Motor neuron (in vitro differentiated cells): ENCODE measurements around the gene ROBO2. TPM values are rescaled to one million over a fixed set of nuclear protein-coding genes. Genes with fewer than 3 reads are reported as not detected.

Experiments
- ATAC-seq, 8 experiments: fragments of 200-7000 bp; cut with Tn5 transposase; replicated peaks in 6 of 8; 2 replicates each; pipeline ENCODE4 v1.8.0; 2021; ENCODE audit warnings: mild to moderate bottlenecking in 8 of 8, moderate library complexity in 8 of 8
- H3K27ac ChIP-seq, 2 donors: fragments of 250-450 bp; sonication (Bioruptor Pico); 2 replicates each; pipeline ENCODE4 v1.9.0; 2021; ENCODE audit warnings: antibody characterized with exemption in 2 of 2, mild to moderate bottlenecking in 2 of 2, moderate library complexity in 1 of 2
- H3K4me1 ChIP-seq, 2 donors: fragments of 250-450 bp; sonication (Bioruptor Pico); replicated peaks in 1 of 2; 2 replicates each; pipeline ENCODE4 v1.6.1; 2021; ENCODE audit warnings: antibody characterized with exemption in 2 of 2, mild to moderate bottlenecking in 2 of 2, moderate library complexity in 1 of 2
- H3K4me3 ChIP-seq, 5 donors: fragments of 250-450 bp; sonication (Bioruptor Pico); 2 replicates each; pipeline ENCODE4 v1.9.0; 2021; ENCODE audit warnings: antibody characterized with exemption in 5 of 5, mild to moderate bottlenecking in 5 of 5, moderate library complexity in 4 of 5
- WGBS, 10 experiments: fragments of 450-650 bp; shearing (Covaris generic); methylation state at CpG; one replicate each; pipeline ENCODE4 v1.0.0; 2022; 5-methylcytosine and 5-hydroxymethylcytosine counted together
- in situ Hi-C, 9 experiments: fragments of 400-800 bp; cut with MboI; loops; one replicate each; pipeline ENCODE4 v1.15.0; 2021; ENCODE audit warnings: low sequenced_read_pairs in 9 of 9, low pct_unique_long_range_greater_than_20kb in 2 of 9; ENCODE audit not compliant: unreplicated experiment in 9 of 9
- total RNA-seq, 8 experiments: library from RNA; unstranded; fragments of 300-600 nt; gene quantifications; 2 replicates each; pipeline versions ENCODE4 v1.2.3 to v1.2.4, GENCODE V29; 2022

The ROBO2 gene
- total RNA-seq, 8 experiments from 2014 or later: 28.3 to 127 (median 41.2) TPM

DNA sequence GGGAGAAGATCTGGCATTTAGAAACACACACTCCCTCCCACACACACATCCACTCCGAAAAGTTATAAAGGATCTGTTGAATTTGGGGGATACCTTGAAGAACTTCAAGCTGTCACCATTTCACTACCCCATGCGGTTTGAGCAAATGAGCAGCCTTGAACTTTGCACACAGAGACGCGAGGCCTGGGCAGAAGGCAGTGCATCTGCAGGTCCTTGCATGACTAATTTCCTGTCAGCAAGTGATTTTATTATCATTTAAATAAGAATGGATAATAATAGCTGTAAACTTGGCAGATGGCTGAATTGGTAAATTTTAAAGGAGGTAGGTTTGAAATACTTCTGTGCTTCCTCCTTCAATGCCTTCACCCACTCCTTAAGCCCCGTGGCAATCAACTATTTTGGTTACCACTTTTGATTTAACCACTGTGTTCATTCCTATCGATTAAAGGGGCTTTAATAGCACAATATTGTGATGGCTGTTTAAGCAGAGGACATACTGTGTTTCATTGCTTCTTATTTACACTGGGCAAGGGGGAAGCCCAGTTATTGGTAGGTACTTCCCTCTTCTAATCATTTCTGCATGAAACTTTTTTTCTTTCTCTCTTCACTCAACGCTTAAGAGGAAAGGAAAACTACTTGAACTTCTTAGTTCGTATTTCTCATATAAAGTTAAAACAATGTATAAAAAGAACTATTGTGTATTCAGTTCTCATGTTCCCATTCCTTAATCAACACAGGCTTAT, 108.1 kb downstream of the ROBO2 start:
- ATAC-seq: peak; percentile 11 to 68 (median 53)
- 15 to 69% (median 39%) methylated on average over 2 to 8 of the region's 8 CpGs for WGBS, 10 experiments
- in situ Hi-C loops: no loop called here
- peaks cover 30 to 31% of the 10 kb centered on the region in 2 donors for H3K4me1 ChIP-seq
- H3K27ac ChIP-seq: no peak overlapping the region
- H3K4me3 ChIP-seq: no peak overlapping the region

DNA sequence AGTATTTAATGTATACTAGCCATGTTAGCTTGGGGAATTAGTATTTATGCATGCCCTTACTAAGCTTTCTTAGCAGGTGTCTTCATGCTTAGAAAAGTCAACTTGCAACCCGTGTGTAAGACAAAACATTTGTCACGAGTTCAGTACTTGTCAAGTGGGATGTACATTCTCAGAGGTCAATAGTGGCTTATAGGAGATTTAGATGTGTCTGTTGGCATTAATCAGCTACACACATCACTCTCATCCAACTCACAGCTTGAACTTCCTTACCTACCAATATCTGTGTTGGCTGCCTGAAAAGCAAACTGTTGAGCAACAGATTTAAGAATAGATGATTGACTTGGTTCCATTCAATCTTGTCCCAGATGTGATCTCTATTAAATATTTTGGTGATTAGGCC, 109.5 kb downstream of the ROBO2 start:
- in situ Hi-C loops: no loop called here
- H3K4me3 ChIP-seq: no peak overlapping the region
- H3K27ac ChIP-seq: no peak overlapping the region
- H3K4me1 ChIP-seq: peaks cover 30 to 31% of the 10 kb centered on the region in 2 donors
- ATAC-seq: no peak
- WGBS, 10 experiments: 20 to 80% (median 70%) methylated on average over 1 to 2 of the region's 2 CpGs; no CpG with 5 or more reads in 2 of the 10 experiments

DNA sequence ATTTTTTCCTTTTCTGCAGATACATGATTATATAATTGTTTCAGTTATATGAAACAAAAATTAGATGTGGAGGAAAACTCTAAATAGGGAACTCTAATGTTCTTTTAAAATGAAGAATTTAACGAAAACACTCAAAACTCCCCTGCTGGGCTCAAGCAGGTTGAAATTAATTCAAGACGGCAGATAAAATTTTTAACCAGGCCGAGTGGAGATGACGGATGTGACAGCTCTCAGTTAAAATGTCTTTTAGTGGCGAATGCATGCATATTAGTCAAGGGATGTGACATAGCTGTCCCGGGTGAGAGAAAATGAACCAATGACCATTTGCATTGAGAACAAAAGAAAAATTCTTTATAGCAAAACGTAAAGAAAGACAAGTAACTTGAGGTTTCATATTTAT, 110.1 kb downstream of the ROBO2 start:
- in situ Hi-C loops: no loop called here
- WGBS, 10 experiments: 39 to 95% (median 54%) methylated on average over 3 to 7 of the region's 7 CpGs
- peaks cover 30 to 31% of the 10 kb centered on the region in 2 donors for H3K4me1 ChIP-seq
- ATAC-seq: no peak
- no peak overlapping the region for H3K4me3 ChIP-seq
- H3K27ac ChIP-seq: no peak overlapping the region

DNA sequence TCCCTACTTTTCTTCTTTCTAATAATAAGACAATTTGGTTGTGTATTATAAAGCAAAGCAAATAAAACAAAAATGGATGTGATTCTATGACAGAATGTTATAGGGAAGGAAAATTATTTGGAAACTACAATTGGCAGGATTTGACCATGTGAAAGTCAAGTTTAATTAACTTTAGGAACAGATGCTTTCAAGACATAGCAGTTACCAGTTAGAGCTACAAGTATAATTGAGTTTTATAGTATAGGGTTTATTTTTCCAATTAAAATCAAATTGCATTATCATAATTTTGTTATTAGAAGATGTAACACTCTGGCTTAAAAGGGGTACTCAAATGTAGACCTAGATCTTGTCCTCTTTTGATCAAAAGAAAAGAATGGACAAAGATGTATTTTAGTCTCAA, 110.9 kb downstream of the ROBO2 start:
- Histone ChIP-seq H3K4me3 (no peak overlapping the region), H3K4me1 (peaks cover 28% of the 10 kb centered on the region in 2 donors), H3K27ac (no peak overlapping the region)
- in situ Hi-C loops: no loop called here
- no peak for ATAC-seq

DNA sequence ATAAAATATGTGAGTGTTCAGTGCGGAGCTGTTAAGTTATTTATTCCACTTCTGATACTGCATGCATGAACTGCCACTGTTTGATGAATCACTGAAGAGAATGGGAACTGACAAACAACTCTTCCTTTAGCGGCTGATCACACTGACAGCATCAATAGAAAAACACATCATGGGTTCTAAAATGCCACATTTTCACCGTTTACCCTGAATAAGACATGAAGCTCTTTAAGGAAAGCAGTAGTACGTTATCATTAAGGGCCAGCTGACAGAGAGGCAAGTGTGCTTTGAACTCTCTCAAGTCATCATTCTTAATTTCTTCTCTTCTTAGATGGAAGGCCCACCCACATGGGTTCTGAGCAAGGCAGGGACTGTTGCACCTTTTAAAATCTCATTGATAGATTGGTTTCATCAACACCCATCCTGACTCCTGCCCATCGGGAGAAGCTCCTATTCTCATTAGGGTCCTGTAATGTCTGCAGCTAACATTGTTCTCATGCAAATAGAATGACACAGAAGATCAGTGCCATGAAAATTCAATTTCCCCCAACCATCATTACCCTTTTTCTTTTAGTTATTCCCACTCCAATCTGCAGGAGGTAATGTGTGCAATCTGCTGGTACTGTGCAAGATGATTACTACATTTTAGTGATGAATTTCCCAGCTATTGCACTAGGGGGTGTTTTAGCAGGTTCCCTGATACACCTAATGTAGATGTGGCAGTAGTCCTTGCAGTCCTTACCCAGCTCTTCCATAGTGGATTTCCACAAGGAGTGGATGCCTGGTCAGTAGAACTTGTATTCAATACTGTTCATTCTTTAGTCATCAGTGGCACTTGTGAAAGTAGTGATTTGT, 119.1 kb downstream of the ROBO2 start:
- Histone ChIP-seq H3K4me1 (peaks cover 9 to 17% of the 10 kb centered on the region in 2 donors), H3K4me3 (no peak overlapping the region), H3K27ac (no peak overlapping the region)
- in situ Hi-C loops: no loop called here
- WGBS, 10 experiments: 0 to 74% (median 18%) methylated on average over 1 to 5 of the region's 5 CpGs; no CpG with 5 or more reads in 2 of the 10 experiments
- peak in 7 of 8 experiments; percentile 22 to 89 (median 85) for ATAC-seq

DNA sequence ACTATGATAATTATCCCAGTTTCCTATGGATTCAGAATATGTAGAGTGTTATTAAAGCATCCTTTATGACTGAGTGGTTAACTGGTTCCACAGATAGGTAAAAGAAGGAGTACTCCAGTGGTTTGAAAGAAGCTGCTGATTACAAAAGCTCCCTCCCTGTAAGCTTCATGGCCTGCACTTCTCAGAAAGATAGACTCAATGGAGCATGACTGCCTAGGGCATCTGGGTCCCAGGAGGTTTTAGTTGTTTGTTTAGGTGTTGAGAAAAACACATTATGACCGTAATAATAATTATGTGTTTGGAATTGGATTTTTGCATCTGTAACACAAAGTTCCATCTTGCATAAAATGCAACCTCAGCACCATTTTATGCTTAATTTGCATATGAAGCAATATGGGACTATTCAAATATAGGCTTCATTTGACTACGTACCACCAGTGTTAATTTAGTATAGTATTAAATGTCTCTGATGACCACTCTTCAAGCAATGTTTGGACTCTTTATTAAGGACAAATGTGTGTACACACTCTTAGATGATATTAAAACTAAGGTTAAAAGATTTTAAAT, 121.1 kb downstream of the ROBO2 start:
- in situ Hi-C loops: no loop called here
- H3K4me1 ChIP-seq: peaks cover 9 to 17% of the 10 kb centered on the region in 2 donors
- WGBS, 10 experiments: 6 to 100% (median 92%) methylated on average over 1 to 2 of the region's 2 CpGs; no CpG with 5 or more reads in 1 of the 10 experiments
- H3K4me3 ChIP-seq: no peak overlapping the region
- ATAC-seq: peak in 1 of 8 experiments; percentile 88
- H3K27ac ChIP-seq: no peak overlapping the region

DNA sequence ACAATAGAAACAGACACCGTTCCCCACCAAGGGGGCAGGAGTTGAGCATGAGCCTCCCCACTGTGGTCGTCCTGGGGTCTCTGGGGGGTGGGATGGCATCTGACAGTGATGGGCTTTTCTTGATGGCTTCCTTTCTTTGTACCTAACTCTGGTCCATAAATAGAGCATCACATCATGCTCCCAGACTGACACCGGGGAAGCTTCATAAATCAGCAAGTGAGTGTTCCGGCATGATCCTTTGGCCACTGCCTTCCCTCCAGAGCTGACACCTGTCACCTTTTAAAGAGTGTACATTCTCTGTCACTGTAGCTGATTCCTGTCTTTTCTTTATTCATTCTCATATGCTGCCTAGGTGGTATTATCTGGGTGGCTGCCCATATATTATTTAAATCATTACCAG, 129.9 kb downstream of the ROBO2 start:
- peak in 5 of 8 experiments; percentile 30 to 81 (median 61) for ATAC-seq
- Histone ChIP-seq H3K27ac (no peak overlapping the region), H3K4me3 (no peak overlapping the region), H3K4me1 (peaks cover 5 to 8% of the 10 kb centered on the region in 2 donors)
- WGBS, 10 experiments: 50 to 95% (median 65%) methylated on average over 1 to 4 of the region's 4 CpGs; no CpG with 5 or more reads in 2 of the 10 experiments
- in situ Hi-C loops: no loop called here

DNA sequence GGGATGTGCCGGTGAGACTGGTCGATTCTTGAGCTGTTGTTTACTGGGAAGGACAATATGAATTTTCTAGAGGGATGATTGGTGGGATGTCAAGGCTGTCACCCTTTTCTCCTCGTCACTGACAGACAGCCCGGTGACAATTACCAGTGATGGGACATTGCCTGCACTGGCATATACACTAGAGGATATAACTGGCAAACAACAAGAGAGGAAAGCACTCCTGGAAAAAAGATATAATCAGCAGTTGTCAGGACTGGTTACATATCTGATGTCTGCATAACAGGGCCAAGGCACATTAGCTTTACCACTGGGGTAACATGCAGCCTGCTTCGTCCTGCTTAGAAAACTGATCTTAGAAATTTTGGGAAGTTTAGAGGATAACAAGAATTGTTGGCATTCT, 131.1 kb downstream of the ROBO2 start:
- in situ Hi-C loops: no loop called here
- H3K27ac ChIP-seq: no peak overlapping the region

DNA sequence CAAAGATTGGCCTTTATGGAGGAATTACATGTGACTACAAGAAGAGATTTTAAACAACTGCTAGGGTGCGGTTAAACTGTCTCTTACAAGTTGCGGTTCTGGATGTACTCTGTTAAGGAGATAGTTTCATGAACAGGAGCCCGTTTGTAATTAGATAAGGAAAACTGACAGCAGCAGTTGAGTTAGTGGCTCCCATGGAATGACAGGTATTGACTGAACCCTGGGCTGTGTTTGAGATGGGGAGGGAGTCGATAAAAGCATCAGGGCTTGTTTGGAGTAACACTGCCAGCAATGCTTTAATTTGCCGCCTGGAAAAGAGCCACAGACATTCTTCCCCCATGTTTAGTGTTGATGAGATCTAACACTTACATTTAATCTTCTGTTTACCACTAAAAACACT, 139.9 kb downstream of the ROBO2 start:
- in situ Hi-C loops: no loop called here
- H3K27ac ChIP-seq: no peak overlapping the region
- WGBS, 10 experiments: 44 to 100% (median 73%) methylated on average over 2 to 5 of the region's 5 CpGs
- no peak overlapping the region for H3K4me3 ChIP-seq
- H3K4me1 ChIP-seq: peaks cover 6% of the 10 kb centered on the region in 2 donors
- no peak for ATAC-seq

More for the DNA sequence above, 131.1 kb downstream of the ROBO2 start:
- H3K4me3 ChIP-seq: no peak overlapping the region
- 24 to 100% (median 74%) methylated on average over 1 to 5 of the region's 5 CpGs; no CpG with 5 or more reads in 1 of the 10 experiments for WGBS, 10 experiments
- ATAC-seq: no peak
- peaks cover 5 to 8% of the 10 kb centered on the region in 2 donors for H3K4me1 ChIP-seq

DNA sequence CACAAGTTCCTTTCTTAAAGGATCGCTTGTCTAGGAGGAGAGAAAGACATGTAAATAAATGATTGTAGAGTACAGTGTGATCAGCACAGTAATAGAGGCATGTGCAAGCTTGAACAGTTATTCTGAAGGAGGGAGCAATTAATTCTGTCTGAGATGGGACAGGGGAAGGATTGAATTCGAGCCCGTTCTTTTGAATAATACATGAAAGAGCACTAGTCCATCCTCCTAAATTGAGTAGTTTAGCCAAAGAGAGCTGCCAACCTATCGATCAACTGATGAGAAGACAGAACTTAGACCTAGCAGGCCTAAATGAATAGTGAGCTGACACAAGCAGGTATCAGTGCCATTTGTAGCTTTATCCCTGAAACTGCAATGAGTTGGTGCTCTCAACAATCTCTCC, 142.4 kb downstream of the ROBO2 start:
- WGBS, 10 experiments: 50 to 96% (median 80%) methylated on average over 1 to 4 of the region's 4 CpGs; no CpG with 5 or more reads in 1 of the 10 experiments
- peaks cover 6% of the 10 kb centered on the region in 2 donors for H3K4me1 ChIP-seq
- no peak overlapping the region for H3K27ac ChIP-seq
- no peak overlapping the region for H3K4me3 ChIP-seq
- in situ Hi-C loops: no loop called here
- no peak for ATAC-seq

DNA sequence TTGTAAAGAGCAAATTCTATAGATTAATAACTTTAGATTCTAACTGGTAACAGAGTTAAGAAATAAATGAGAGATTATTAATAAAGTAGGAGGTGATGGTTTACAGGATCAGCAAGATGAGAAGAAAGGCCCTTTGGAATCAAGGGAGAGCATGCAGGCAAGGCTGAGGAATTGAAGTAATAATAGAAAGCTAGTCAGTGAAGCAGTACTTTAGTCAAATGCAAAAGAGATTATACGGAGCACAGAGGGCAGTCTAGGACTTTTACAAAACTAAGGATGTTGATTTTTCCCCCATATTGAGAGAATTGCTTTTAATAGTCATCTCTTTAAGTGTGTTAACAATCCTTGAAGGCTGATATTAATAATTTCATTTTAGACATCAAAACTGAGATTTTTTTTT, 146.4 kb downstream of the ROBO2 start:
- Histone ChIP-seq H3K4me1 (peaks cover 6 to 12% of the 10 kb centered on the region in 2 donors), H3K27ac (no peak overlapping the region), H3K4me3 (no peak overlapping the region)
- WGBS, 10 experiments: 8 to 67% (median 45%) methylated on average over 1 of the region's 1 CpG; no CpG with 5 or more reads in 1 of the 10 experiments
- in situ Hi-C loops: no loop called here
- ATAC-seq: peak in 1 of 8 experiments; percentile 23

DNA sequence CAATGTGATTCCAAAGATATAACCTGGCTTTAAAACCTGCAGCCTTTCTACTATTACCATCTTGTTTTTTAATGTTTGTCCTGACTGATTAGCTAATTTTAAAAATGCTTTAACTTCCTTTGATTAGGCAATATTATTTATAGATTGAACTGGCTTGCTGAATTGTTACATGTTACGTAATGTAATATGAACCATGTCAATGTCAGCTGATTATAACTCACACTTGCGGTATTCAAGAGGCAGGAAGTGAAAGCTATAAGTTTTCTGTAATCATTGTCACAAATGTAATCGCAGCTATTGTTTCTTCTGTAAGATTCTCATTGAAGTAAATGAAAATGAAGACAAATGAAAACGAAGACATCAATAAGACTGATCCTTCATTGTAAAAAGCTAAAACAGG, 146.8 kb downstream of the ROBO2 start:
- Histone ChIP-seq H3K27ac (no peak overlapping the region), H3K4me3 (no peak overlapping the region), H3K4me1 (peaks cover 7 to 16% of the 10 kb centered on the region in 2 donors)
- in situ Hi-C loops: no loop called here
- WGBS, 10 experiments: 15 to 79% (median 61%) methylated on average over 3 to 4 of the region's 4 CpGs
- ATAC-seq: peak in 2 of 8 experiments; percentile 38 to 51

DNA sequence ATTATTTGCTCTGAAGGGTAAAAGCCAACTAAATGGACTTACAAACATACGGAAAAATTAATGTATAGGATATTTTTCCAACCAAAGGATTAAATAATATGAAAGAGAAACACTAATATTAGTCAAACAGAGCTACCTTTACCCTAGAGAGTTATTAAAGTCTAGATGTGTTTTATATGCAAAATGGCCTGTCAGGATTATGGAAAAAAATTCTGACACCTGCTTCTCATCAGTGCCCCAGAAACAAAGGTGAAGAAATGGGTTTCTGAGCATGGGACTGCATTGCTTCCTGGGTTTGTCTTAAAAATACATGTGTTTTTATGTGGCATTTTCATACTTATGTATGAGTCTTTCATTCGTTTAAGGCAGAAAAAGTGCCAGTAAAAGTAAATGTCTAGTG, 148.3 kb downstream of the ROBO2 start:
- in situ Hi-C loops: no loop called here
- H3K4me1 ChIP-seq: peaks cover 8 to 18% of the 10 kb centered on the region in 2 donors
- no peak for ATAC-seq
- no peak overlapping the region for H3K27ac ChIP-seq
- WGBS, 10 experiments: 33 to 100% (median 74%) methylated on average over 1 to 2 of the region's 2 CpGs; no CpG with 5 or more reads in 2 of the 10 experiments
- H3K4me3 ChIP-seq: no peak overlapping the region
